ENCODE measurements around the gene COX20. TPM values are rescaled to one million over a fixed set of nuclear protein-coding genes. Genes with fewer than 3 reads are reported as not detected.

COX20 gene
- total and polyA plus RNA-seq, 2 of the 13 experiments (the other 11 are each of a cell fraction or from before 2014, with no cell fraction given), result 34.4 to 95.8 TPM

DNA sequence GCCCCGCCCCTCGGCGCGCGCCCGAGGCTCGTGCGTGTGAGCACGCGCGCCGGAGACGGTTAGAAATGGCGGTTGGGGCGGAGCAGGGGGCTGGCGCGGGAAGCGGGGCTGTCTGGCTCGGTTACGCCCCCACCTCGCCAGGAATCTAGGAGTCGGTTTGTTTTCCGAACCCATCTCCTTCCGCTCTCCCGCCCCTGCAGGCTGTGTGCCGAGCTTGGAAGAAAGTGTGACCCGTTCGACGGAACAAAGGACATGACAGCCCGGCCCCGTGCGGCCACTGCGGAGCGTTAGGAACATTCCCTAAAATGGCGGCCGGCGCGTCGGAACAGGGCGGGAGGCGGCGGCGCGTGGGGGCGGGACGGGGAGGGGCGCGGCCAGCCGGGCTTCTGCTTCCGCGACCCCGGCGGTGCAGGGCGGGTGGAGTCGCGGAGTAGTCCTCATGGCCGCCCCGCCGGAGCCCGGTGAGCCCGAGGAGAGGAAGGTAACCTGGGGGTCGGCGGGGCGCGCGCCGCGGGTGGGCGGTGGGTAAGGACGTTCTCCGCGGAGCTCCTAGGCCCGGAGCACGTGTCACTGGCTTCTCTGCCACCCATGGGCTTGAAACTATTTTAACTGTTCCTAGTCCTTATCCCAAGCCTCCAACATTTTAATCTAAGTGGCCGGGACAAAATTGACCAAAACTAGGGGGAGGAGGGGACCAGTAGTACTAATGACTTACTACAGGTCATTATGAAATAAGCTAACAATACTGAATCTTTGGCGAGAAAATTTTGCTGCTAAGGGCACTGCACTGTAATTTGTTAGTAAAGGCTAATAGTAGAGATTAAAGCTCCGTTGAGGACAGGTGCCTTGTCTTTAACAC is at the start of gene COX20 (continued):
- TF ChIP-seq, protein P1, sequence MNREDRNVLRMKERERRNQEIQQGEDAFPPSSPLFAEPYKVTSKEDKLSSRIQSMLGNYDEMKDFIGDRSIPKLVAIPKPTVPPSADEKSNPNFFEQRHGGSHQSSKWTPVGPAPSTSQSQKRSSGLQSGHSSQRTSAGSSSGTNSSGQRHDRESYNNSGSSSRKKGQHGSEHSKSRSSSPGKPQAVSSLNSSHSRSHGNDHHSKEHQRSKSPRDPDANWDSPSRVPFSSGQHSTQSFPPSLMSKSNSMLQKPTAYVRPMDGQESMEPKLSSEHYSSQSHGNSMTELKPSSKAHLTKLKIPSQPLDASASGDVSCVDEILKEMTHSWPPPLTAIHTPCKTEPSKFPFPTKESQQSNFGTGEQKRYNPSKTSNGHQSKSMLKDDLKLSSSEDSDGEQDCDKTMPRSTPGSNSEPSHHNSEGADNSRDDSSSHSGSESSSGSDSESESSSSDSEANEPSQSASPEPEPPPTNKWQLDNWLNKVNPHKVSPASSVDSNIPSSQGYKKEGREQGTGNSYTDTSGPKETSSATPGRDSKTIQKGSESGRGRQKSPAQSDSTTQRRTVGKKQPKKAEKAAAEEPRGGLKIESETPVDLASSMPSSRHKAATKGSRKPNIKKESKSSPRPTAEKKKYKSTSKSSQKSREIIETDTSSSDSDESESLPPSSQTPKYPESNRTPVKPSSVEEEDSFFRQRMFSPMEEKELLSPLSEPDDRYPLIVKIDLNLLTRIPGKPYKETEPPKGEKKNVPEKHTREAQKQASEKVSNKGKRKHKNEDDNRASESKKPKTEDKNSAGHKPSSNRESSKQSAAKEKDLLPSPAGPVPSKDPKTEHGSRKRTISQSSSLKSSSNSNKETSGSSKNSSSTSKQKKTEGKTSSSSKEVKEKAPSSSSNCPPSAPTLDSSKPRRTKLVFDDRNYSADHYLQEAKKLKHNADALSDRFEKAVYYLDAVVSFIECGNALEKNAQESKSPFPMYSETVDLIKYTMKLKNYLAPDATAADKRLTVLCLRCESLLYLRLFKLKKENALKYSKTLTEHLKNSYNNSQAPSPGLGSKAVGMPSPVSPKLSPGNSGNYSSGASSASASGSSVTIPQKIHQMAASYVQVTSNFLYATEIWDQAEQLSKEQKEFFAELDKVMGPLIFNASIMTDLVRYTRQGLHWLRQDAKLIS (CRISPR knock-in tag; IDR thresholded peaks at IDR 0.05), result peak; percentile 9; the same call in 1 of the 2 replicates
- TF ChIP-seq, protein P2, sequence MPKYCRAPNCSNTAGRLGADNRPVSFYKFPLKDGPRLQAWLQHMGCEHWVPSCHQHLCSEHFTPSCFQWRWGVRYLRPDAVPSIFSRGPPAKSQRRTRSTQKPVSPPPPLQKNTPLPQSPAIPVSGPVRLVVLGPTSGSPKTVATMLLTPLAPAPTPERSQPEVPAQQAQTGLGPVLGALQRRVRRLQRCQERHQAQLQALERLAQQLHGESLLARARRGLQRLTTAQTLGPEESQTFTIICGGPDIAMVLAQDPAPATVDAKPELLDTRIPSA (CRISPR knock-in tag; IDR thresholded peaks at IDR 0.05; ENCODE audit: borderline replicate concordance), result no peak
- 0 out of 2 replicates have a peak, but pooled peaks have one; percentile 26 for TF ChIP-seq FOXK1 (CRISPR knock-in tag; IDR thresholded peaks at IDR 0.05; ENCODE audit: borderline replicate concordance, low read depth)
- TF ChIP-seq, protein P3, sequence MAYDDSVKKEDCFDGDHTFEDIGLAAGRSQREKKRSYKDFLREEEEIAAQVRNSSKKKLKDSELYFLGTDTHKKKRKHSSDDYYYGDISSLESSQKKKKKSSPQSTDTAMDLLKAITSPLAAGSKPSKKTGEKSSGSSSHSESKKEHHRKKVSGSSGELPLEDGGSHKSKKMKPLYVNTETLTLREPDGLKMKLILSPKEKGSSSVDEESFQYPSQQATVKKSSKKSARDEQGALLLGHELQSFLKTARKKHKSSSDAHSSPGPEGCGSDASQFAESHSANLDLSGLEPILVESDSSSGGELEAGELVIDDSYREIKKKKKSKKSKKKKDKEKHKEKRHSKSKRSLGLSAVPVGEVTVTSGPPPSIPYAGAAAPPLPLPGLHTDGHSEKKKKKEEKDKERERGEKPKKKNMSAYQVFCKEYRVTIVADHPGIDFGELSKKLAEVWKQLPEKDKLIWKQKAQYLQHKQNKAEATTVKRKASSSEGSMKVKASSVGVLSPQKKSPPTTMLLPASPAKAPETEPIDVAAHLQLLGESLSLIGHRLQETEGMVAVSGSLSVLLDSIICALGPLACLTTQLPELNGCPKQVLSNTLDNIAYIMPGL (CRISPR knock-in tag; IDR thresholded peaks at IDR 0.05; ENCODE audit: borderline replicate concordance in 1 of 2, low read depth in 1 of 2), result peak; percentile 51 to 58; a peak in 3 of 4 replicates
- no peak for TF ChIP-seq ATF7 (IDR thresholded peaks at IDR 0.05)
- no peak for TF ChIP-seq ATF7 (CRISPR knock-in tag; IDR thresholded peaks at IDR 0.05)
- no peak for TF ChIP-seq NFYB (CRISPR knock-in tag; IDR thresholded peaks at IDR 0.05)
- TF ChIP-seq, protein P4, sequence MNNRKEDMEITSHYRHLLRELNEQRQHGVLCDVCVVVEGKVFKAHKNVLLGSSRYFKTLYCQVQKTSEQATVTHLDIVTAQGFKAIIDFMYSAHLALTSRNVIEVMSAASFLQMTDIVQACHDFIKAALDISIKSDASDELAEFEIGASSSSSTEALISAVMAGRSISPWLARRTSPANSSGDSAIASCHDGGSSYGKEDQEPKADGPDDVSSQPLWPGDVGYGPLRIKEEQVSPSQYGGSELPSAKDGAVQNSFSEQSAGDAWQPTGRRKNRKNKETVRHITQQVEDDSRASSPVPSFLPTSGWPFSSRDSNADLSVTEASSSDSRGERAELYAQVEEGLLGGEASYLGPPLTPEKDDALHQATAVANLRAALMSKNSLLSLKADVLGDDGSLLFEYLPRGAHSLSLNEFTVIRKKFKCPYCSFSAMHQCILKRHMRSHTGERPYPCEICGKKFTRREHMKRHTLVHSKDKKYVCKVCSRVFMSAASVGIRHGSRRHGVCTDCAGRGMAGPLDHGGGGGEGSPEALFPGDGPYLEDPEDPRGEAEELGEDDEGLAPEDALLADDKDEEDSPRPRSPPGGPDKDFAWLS (CRISPR knock-in tag; IDR thresholded peaks at IDR 0.05; ENCODE audit: borderline replicate concordance), result no peak
- TF ChIP-seq SATB2 (CRISPR knock-in tag; IDR thresholded peaks at IDR 0.05), result no peak
- TF ChIP-seq, protein P5, sequence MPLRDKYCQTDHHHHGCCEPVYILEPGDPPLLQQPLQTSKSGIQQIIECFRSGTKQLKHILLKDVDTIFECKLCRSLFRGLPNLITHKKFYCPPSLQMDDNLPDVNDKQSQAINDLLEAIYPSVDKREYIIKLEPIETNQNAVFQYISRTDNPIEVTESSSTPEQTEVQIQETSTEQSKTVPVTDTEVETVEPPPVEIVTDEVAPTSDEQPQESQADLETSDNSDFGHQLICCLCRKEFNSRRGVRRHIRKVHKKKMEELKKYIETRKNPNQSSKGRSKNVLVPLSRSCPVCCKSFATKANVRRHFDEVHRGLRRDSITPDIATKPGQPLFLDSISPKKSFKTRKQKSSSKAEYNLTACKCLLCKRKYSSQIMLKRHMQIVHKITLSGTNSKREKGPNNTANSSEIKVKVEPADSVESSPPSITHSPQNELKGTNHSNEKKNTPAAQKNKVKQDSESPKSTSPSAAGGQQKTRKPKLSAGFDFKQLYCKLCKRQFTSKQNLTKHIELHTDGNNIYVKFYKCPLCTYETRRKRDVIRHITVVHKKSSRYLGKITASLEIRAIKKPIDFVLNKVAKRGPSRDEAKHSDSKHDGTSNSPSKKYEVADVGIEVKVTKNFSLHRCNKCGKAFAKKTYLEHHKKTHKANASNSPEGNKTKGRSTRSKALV (CRISPR knock-in tag; IDR thresholded peaks at IDR 0.05), result peak; percentile 5; the same call in 1 of the 2 replicates
- TF ChIP-seq PTBP1 (IDR thresholded peaks at IDR 0.05; ENCODE audit: low read depth, low read length, poor library complexity, severe bottlenecking), result peak; percentile 66
- no peak for TF ChIP-seq ZFAT (CRISPR knock-in tag; conservative IDR thresholded peaks at IDR 0.05)
- peak; percentile 66 for TF ChIP-seq SALL1 (CRISPR knock-in tag; IDR thresholded peaks at IDR 0.05)
- TF ChIP-seq FOXJ3 (CRISPR knock-in tag; IDR thresholded peaks at IDR 0.05; ENCODE audit: borderline replicate concordance), result no peak
- TF ChIP-seq ZNF543 (CRISPR knock-in tag; IDR thresholded peaks at IDR 0.05), result 0 out of 2 replicates have a peak, but pooled peaks have one; percentile 5
- TF ChIP-seq ZNF326 (CRISPR knock-in tag; IDR thresholded peaks at IDR 0.05; ENCODE audit: borderline replicate concordance), result no peak

Measured in HepG2 (cell line).